DOHH2 (cell line): ENCODE measurements around the gene CENPP.

Source experiments
- H3F3A ChIP-seq: fragments of 200-600 bp; sonication (generic), shearing (Covaris generic); 2 replicates; pipeline ENCODE4 v1.6.0; 2016; ENCODE audit warnings: antibody characterized with exemption, mild to moderate bottlenecking; ENCODE audit not compliant: control insufficient read depth, insufficient read depth
- H3K27ac ChIP-seq: fragments of 200-600 bp; sonication (generic); 2 replicates; pipeline ENCODE4 v1.5.1; 2014; ENCODE audit warnings: low read depth, mild to moderate bottlenecking, low read length, moderate library complexity
- H3K27me3 ChIP-seq: fragments of 200-600 bp; sonication (generic); 2 replicates; pipeline ENCODE4 v1.6.1; 2014; ENCODE audit warnings: mild to moderate bottlenecking, low read length, mixed read lengths; ENCODE audit not compliant: control insufficient read depth
- H3K36me3 ChIP-seq: fragments of 200-600 bp; sonication (generic); 2 replicates; pipeline ENCODE4 v1.6.1; 2014; ENCODE audit warnings: mild to moderate bottlenecking, low read length, moderate library complexity, mixed read lengths; ENCODE audit not compliant: control insufficient read depth
- H3K4me1 ChIP-seq: fragments of 200-600 bp; sonication (generic); 2 replicates; pipeline ENCODE4 v1.6.1; 2014; ENCODE audit warnings: mild to moderate bottlenecking, low read length, mixed read lengths; ENCODE audit not compliant: control insufficient read depth
- H3K4me2 ChIP-seq: fragments of 200-600 bp; sonication (generic); 2 replicates; pipeline ENCODE4 v1.6.0; 2014; ENCODE audit warnings: mild to moderate bottlenecking, low read length, moderate library complexity
- H3K4me3 ChIP-seq: fragments of 200-600 bp; sonication (generic); 2 replicates; pipeline ENCODE4 v1.5.1; 2014; ENCODE audit warnings: mild to moderate bottlenecking, low read length, mixed read lengths
- H3K79me2 ChIP-seq: fragments of 200-600 bp; sonication (generic); 2 replicates; pipeline ENCODE4 v1.6.1; 2014; ENCODE audit warnings: mild to moderate bottlenecking, low read length, mixed read lengths; ENCODE audit not compliant: control insufficient read depth
- H3K9me2 ChIP-seq: fragments of 200-600 bp; sonication (generic); replicated peaks from 2 replicates; pipeline ENCODE4 v1.6.1; 2014; ENCODE audit warnings: mild to moderate bottlenecking, low read length, mixed read lengths; ENCODE audit not compliant: control insufficient read depth
- H3K9me3 ChIP-seq: fragments of 200-600 bp; sonication (generic); 2 replicates; pipeline ENCODE4 v1.6.1; 2014; ENCODE audit warnings: antibody characterized with exemption, low read length, mixed read lengths; ENCODE audit not compliant: control insufficient read depth, insufficient read depth
- H4K20me1 ChIP-seq: fragments of 200-600 bp; sonication (generic); 2 replicates; pipeline ENCODE4 v1.6.0; 2014; ENCODE audit warnings: low read depth, mild to moderate bottlenecking, antibody characterized with exemption, low read length, moderate library complexity; ENCODE audit not compliant: control insufficient read depth, insufficient read depth
- CTCF ChIP-seq: fragments of 200-600 bp; sonication (generic); IDR thresholded peaks from one replicate; pipeline ENCODE4 v1.5.1; 2014; ENCODE audit warnings: antibody characterized with exemption, mild to moderate bottlenecking, low read depth, low read length; ENCODE audit not compliant: poor library complexity, severe bottlenecking
- EZH2phosphoT487 ChIP-seq: fragments of 200-600 bp; sonication (generic); IDR thresholded peaks from 2 replicates; pipeline ENCODE4 v1.6.1; 2017; ENCODE audit warnings: borderline replicate concordance, mild to moderate bottlenecking, antibody characterized with exemption, low read length, moderate library complexity, mixed read lengths

CENPP gene

DNA sequence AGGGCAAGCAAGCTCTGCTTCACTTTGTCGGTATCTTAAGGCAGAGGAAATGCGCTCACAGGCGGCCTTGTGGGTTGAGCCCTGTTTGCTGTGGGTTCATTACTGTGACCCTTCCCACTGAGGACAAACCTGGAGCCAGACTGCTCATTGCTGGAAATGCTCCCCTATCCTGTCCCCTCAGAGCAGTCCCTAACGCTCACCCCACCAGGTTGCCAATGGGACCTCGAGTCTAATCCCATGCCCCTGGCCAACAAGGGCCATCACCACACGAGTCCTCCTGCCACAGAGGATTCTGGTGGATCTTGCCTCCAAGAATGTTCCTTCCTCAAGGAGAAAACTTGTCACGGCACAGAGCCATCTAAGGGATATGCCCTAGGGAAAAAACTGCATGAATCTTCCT, 329.6 kb downstream of the CENPP start:
- Histone ChIP-seq H3K4me1 (peaks cover 12% of the 10 kb centered on the region), H3K9me3 (no peaks in the 10 kb centered on the region), H3K27me3 (no peaks in the 10 kb centered on the region), H3K4me3 (no peak overlapping the region), H3F3A (no peaks in the 10 kb centered on the region), H3K27ac (no peak overlapping the region), H3K79me2 (peaks cover 5% of the 10 kb centered on the region; the same call in 1 of the 2 replicates), H3K4me2 (no peak overlapping the region), H3K9me2 (no peaks in the 10 kb centered on the region), H3K36me3 (peaks cover 29% of the 10 kb centered on the region), H4K20me1 (no peaks in the 10 kb centered on the region)
- TF ChIP-seq CTCF (no peak), EZH2phosphoT487 (no peak)

DNA sequence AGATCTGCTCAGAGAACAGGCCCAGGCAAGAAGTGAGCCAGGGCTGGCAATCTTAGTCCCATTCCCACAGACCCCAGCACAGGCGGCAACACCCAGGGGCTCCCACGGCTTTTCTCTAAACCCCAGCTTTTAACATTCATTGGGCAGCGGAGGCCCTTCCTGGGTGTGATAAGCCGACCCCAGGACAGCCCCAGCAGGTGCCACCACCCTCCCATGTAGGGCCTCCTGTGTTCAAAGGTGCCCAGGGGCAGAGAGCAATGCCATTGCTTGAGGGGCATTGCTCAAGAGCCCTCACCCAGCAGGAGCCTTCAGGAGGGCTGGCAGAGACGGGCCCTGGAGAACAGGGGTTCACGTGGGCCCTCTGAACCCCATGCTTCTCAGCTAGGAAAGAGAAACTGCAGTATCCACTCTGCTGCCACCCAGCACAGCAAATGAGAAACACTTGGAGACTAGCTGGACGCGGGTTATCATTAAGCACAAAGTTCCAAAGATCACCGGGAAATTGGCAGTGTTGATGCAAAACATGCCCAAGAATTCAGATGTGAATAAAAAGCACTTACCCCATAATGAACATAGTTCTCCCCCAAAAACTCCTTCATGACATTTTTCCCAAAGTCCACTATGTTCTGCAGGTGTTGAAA, 330.3 kb downstream of the CENPP start:
- Histone ChIP-seq H3K27me3 (no peaks in the 10 kb centered on the region), H3K4me2 (no peak overlapping the region), H3K9me3 (no peaks in the 10 kb centered on the region), H3K4me1 (peaks cover 12% of the 10 kb centered on the region), H3K4me3 (no peak overlapping the region), H3K9me2 (no peaks in the 10 kb centered on the region), H3K27ac (no peak overlapping the region), H3K79me2 (peaks cover 9% of the 10 kb centered on the region), H3K36me3 (peaks cover 22% of the 10 kb centered on the region), H3F3A (no peaks in the 10 kb centered on the region), H4K20me1 (no peaks in the 10 kb centered on the region)
- TF ChIP-seq CTCF (no peak), EZH2phosphoT487 (no peak)

DNA sequence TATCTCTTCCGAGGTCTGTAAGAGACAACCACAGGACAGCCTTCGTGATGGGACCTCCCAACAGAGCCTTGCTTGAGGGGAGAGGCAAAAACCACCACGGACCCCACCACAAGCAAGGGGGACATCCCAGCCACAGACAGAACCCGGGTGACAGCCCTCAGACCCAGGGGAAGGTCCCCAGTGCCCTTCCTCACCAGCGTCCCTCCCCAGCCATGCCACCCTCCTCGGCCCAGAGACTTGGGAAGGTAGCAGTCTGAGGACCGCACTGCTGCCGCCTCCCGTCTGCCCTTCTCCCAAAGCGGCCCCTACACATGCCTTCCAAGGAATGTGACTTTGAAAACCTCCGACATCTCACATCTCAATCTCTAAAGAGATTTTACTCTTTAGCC, 330.8 kb downstream of the CENPP start:
- no peaks in the 10 kb centered on the region for H3K9me2 ChIP-seq
- no peaks in the 10 kb centered on the region for H3K9me3 ChIP-seq
- peaks cover 12% of the 10 kb centered on the region for H3K4me1 ChIP-seq
- H3K79me2 ChIP-seq = peaks cover 14% of the 10 kb centered on the region
- H3K27me3 ChIP-seq = no peaks in the 10 kb centered on the region
- H4K20me1 ChIP-seq = no peaks in the 10 kb centered on the region; the same call in 1 of the 2 replicates
- no peak overlapping the region for H3K4me3 ChIP-seq
- H3K27ac ChIP-seq = no peak overlapping the region
- no peaks in the 10 kb centered on the region for H3F3A ChIP-seq
- TF ChIP-seq CTCF = no peak
- no peak for TF ChIP-seq EZH2phosphoT487
- H3K36me3 ChIP-seq = peaks cover 21% of the 10 kb centered on the region; the same call in 1 of the 2 replicates
- no peak overlapping the region for H3K4me2 ChIP-seq
